ENCODE results near the gene CPE.
A peak's percentile ranks its signal among the peaks of the same experiment; 100 is the strongest.

Gene CPE

GRCh38 chr4:165519591-165519990, 140.8 kb downstream of the CPE start:
- POLR2A ChIA-PET (ENCODE audit: low non-redundant PET), result no interaction called here
- TF ChIP-seq CTCF (conservative IDR thresholded peaks at IDR 0.05; ENCODE audit: low read depth), result no peak
- CTCF ChIA-PET, result no interaction called here

GRCh38 chr4:165520086-165520485, 141.3 kb downstream of the CPE start:
- ChIA-PET CTCF (no interaction called here), POLR2A (ENCODE audit: low non-redundant PET) (no interaction called here)
- peak; percentile 14 for DNase-seq (ENCODE audit: low spot score)
- no peak overlapping the region for H3K27ac ChIP-seq
- no peak for TF ChIP-seq CTCF (conservative IDR thresholded peaks at IDR 0.05; ENCODE audit: low read depth)

More at GRCh38 chr4:165519591-165519990, 140.8 kb downstream of the CPE start:
- DNase-seq (ENCODE audit: low spot score), result no peak
- H3K27ac ChIP-seq, result no peak overlapping the region

- CTCF ChIA-PET, result interaction anchor here (0.6 kb wide), 1 partner anchor 1870 kb away, joined by 4 read pairs; no protein-coding TSS in a partner anchor
- H3K27ac ChIP-seq, result no peak overlapping the region
- TF ChIP-seq CTCF (conservative IDR thresholded peaks at IDR 0.05; ENCODE audit: low read depth), result no peak
- POLR2A ChIA-PET (ENCODE audit: low non-redundant PET), result no interaction called here
- DNase-seq (ENCODE audit: low spot score), result no peak
Observed at GRCh38 chr4:165522050-165522449, 143.2 kb downstream of the CPE start.

GRCh38 chr4:165524532-165525190, 145.9 kb downstream of the CPE start:
- POLR2A ChIA-PET (ENCODE audit: low non-redundant PET), result no interaction called here
- CTCF ChIA-PET, result no interaction called here
- no peak for DNase-seq (ENCODE audit: low spot score)
- H3K27ac ChIP-seq, result no peak overlapping the region
- TF ChIP-seq CTCF (conservative IDR thresholded peaks at IDR 0.05; ENCODE audit: low read depth), result no peak

GRCh38 chr4:165532976-165533375, 154.2 kb downstream of the CPE start:
- ChIA-PET CTCF (interaction anchor here (1.1 kb wide), 1 partner anchor 10 kb away, joined by 7 read pairs; no protein-coding TSS in a partner anchor), POLR2A (ENCODE audit: low non-redundant PET) (no interaction called here)
- H3K27ac ChIP-seq, result no peak overlapping the region
- no peak for DNase-seq (ENCODE audit: low spot score)
- TF ChIP-seq CTCF (conservative IDR thresholded peaks at IDR 0.05; ENCODE audit: low read depth), result no peak

GRCh38 chr4:165537028-165537648, 158.3 kb downstream of the CPE start:
- H3K27ac ChIP-seq, result no peak overlapping the region
- DNase-seq (ENCODE audit: low spot score), result peak; percentile 50
- ChIA-PET CTCF (interaction anchor here (0.5 to 1.4 kb wide), 8 partner anchors 8 to 648 kb away, joined by 3 to 9 read pairs (median 4); no protein-coding TSS in a partner anchor), POLR2A (ENCODE audit: low non-redundant PET) (no interaction called here)
- TF ChIP-seq CTCF (conservative IDR thresholded peaks at IDR 0.05; ENCODE audit: low read depth), result peak; percentile 70

Measured in RWPE1 (cell line).